ENCODE measurements around the gene BEND3. TPM values are rescaled to one million over a fixed set of nuclear protein-coding genes. Genes with fewer than 3 reads are reported as not detected.
"Not testable (repeated sequence)": the region's sequence is repeated elsewhere in the genome, so short reads cannot be mapped to it uniquely, and the experiment has no call there.

The BEND3 gene
- total RNA-seq, 1 donor from 2014 or later: 4.4 TPM

DNA sequence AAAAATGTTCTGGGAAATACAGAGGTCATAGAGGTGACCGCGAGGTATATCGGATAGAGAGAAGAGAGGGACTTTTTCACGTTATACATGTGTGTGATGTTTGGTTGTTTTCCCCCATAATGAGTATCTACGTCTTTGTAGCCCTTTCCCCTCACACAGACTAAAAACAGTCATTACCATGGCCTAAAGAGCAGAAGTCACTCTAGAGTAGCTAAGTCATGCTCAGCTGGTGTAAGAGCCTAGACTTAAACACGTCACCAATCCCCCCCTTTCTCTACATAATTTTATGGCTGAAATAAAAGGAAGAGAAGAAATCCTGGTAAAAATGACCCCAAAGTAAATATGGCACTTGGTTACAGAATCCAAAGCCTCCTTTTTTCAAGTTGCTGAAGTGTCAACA is 6.0 kb upstream of the BEND3 start:
- no peak overlapping the region for H3K27ac Mint-ChIP-seq (ENCODE audit: unreplicated experiment)
- no peaks in the 10 kb centered on the region for H4K20me1 ChIP-seq (ENCODE audit: insufficient read depth, low read length)

DNA sequence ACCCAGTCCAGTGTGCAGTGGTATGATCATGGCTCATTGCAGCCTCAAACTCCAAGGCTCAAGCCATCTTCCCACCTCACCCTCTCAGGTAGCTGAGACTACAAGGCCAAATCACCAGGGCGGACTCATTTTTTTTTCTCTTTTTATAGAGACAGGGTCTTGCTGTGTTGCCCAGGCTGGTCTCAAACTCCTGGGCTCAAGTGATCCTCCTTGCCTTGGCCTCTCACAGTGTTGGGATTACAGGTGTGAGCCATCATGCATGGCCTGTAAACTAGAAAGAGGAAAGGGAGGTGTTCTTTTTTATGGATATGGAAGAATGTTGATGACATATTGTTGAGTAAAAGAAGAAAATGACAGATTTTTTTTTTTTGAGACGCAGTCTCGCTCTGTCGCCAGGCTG is 5.1 kb upstream of the BEND3 start:
- no peak overlapping the region for H3K4me3 ChIP-seq (ENCODE audit: insufficient read depth, low read depth, low read length)
- no peak for FAIRE-seq
- no peak for DNase-seq (ENCODE audit: low read depth)
- no peaks in the 10 kb centered on the region for H3K79me2 ChIP-seq (ENCODE audit: insufficient read depth, low read length)
- no peak overlapping the region for H3K27ac ChIP-seq (ENCODE audit: low read depth, low read length)
- no peaks in the 10 kb centered on the region for H3K9me3 Mint-ChIP-seq (ENCODE audit: unreplicated experiment)
- no peak overlapping the region for H3K9ac ChIP-seq (ENCODE audit: low read length)
- no peak overlapping the region for H3K4me2 ChIP-seq (ENCODE audit: low read length)
- peaks cover 5% of the 10 kb centered on the region for H3K4me1 ChIP-seq (ENCODE audit: insufficient read depth, low read length)
- no peak overlapping the region for H3K4me3 Mint-ChIP-seq (ENCODE audit: unreplicated experiment)
- no peaks in the 10 kb centered on the region for H3K36me3 ChIP-seq (ENCODE audit: insufficient read depth, low read length)
- H3K9me3 ChIP-seq (ENCODE audit: insufficient read depth, low read depth, low read length): no peaks in the 10 kb centered on the region
- H4K20me1 ChIP-seq (ENCODE audit: insufficient read depth, low read length): no peaks in the 10 kb centered on the region
- H2AFZ ChIP-seq (ENCODE audit: low read depth, low read length): no peak overlapping the region
- peaks cover 3% of the 10 kb centered on the region for H3K27me3 Mint-ChIP-seq (ENCODE audit: low read depth, unreplicated experiment)
- TF ChIP-seq EZH2 (IDR thresholded peaks at IDR 0.05; ENCODE audit: insufficient read depth, low read length): no peak
- TF ChIP-seq, protein P1, sequence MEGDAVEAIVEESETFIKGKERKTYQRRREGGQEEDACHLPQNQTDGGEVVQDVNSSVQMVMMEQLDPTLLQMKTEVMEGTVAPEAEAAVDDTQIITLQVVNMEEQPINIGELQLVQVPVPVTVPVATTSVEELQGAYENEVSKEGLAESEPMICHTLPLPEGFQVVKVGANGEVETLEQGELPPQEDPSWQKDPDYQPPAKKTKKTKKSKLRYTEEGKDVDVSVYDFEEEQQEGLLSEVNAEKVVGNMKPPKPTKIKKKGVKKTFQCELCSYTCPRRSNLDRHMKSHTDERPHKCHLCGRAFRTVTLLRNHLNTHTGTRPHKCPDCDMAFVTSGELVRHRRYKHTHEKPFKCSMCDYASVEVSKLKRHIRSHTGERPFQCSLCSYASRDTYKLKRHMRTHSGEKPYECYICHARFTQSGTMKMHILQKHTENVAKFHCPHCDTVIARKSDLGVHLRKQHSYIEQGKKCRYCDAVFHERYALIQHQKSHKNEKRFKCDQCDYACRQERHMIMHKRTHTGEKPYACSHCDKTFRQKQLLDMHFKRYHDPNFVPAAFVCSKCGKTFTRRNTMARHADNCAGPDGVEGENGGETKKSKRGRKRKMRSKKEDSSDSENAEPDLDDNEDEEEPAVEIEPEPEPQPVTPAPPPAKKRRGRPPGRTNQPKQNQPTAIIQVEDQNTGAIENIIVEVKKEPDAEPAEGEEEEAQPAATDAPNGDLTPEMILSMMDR (IDR thresholded peaks at IDR 0.05; ENCODE audit: insufficient read depth, low read depth, low read length): no peak
- H3K27me3 ChIP-seq (ENCODE audit: insufficient read depth, low read length): peaks cover 10% of the 10 kb centered on the region
- H3K27ac Mint-ChIP-seq (ENCODE audit: unreplicated experiment): no peak overlapping the region
- H3K4me1 Mint-ChIP-seq (ENCODE audit: low read depth, unreplicated experiment): peaks cover 2% of the 10 kb centered on the region
- no peaks in the 10 kb centered on the region for H3K36me3 Mint-ChIP-seq (ENCODE audit: low read depth, unreplicated experiment)

More for the DNA sequence above, 6.0 kb upstream of the BEND3 start:
- Mint-ChIP-seq H3K4me1 (ENCODE audit: low read depth, unreplicated experiment) (peaks cover 2% of the 10 kb centered on the region), H3K9me3 (ENCODE audit: unreplicated experiment) (no peaks in the 10 kb centered on the region), H3K36me3 (ENCODE audit: low read depth, unreplicated experiment) (no peaks in the 10 kb centered on the region), H3K27me3 (ENCODE audit: low read depth, unreplicated experiment) (peaks cover 3% of the 10 kb centered on the region), H3K4me3 (ENCODE audit: unreplicated experiment) (no peak overlapping the region)
- TF ChIP-seq, protein P1 (IDR thresholded peaks at IDR 0.05; ENCODE audit: insufficient read depth, low read depth, low read length): no peak
- TF ChIP-seq EZH2 (IDR thresholded peaks at IDR 0.05; ENCODE audit: insufficient read depth, low read length): no peak
- H3K79me2 ChIP-seq (ENCODE audit: insufficient read depth, low read length): no peaks in the 10 kb centered on the region
- H3K4me1 ChIP-seq (ENCODE audit: insufficient read depth, low read length): peaks cover 4% of the 10 kb centered on the region
- no peak overlapping the region for H3K9ac ChIP-seq (ENCODE audit: low read length)
- no peak overlapping the region for H3K4me3 ChIP-seq (ENCODE audit: insufficient read depth, low read depth, low read length)
- no peak overlapping the region for H2AFZ ChIP-seq (ENCODE audit: low read depth, low read length)
- DNase-seq (ENCODE audit: low read depth): no peak
- no peak overlapping the region for H3K4me2 ChIP-seq (ENCODE audit: low read length)
- H3K27ac ChIP-seq (ENCODE audit: low read depth, low read length): no peak overlapping the region
- FAIRE-seq: no peak
- H3K36me3 ChIP-seq (ENCODE audit: insufficient read depth, low read length): no peaks in the 10 kb centered on the region
- peaks cover 8% of the 10 kb centered on the region for H3K27me3 ChIP-seq (ENCODE audit: insufficient read depth, low read length)
- H3K9me3 ChIP-seq (ENCODE audit: insufficient read depth, low read depth, low read length): no peaks in the 10 kb centered on the region

DNA sequence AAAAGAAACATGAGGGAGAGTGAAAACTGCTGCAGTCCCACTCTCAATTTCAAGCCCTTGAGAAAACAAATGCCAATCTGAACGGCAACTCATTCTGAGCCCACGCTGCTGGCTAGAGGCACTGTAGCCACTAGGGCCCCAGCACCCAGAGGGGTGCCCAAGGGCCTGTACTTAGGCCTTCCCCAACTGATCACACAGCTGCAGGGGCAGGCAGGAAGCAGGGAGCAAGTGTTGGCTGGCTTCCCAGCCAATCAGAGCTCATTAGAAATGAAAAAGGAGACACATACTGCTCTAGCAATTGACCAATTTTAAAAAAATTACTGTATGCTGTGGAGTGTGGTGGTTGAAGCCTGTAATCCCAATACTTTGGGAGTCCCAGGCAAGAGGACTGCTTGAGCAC is 3.7 kb upstream of the BEND3 start:
- Histone ChIP-seq H3K4me2 (ENCODE audit: low read length) (no peak overlapping the region), H3K36me3 (ENCODE audit: insufficient read depth, low read length) (no peaks in the 10 kb centered on the region), H4K20me1 (ENCODE audit: insufficient read depth, low read length) (peaks cover under 1% of the 10 kb centered on the region), H3K27ac (ENCODE audit: low read depth, low read length) (no peak overlapping the region), H2AFZ (ENCODE audit: low read depth, low read length) (no peak overlapping the region), H3K79me2 (ENCODE audit: insufficient read depth, low read length) (no peaks in the 10 kb centered on the region), H3K9ac (ENCODE audit: low read length) (no peak overlapping the region), H3K4me3 (ENCODE audit: insufficient read depth, low read depth, low read length) (no peak overlapping the region), H3K9me3 (ENCODE audit: insufficient read depth, low read depth, low read length) (no peaks in the 10 kb centered on the region), H3K4me1 (ENCODE audit: insufficient read depth, low read length) (peaks cover 6% of the 10 kb centered on the region), H3K27me3 (ENCODE audit: insufficient read depth, low read length) (peaks cover 10% of the 10 kb centered on the region)
- Mint-ChIP-seq H3K27me3 (ENCODE audit: low read depth, unreplicated experiment) (peaks cover 3% of the 10 kb centered on the region), H3K27ac (ENCODE audit: unreplicated experiment) (no peak overlapping the region), H3K36me3 (ENCODE audit: low read depth, unreplicated experiment) (no peaks in the 10 kb centered on the region), H3K4me3 (ENCODE audit: unreplicated experiment) (no peak overlapping the region), H3K9me3 (ENCODE audit: unreplicated experiment) (no peaks in the 10 kb centered on the region), H3K4me1 (ENCODE audit: low read depth, unreplicated experiment) (peaks cover 2% of the 10 kb centered on the region)
- TF ChIP-seq EZH2 (IDR thresholded peaks at IDR 0.05; ENCODE audit: insufficient read depth, low read length): no peak
- TF ChIP-seq, protein P1 (IDR thresholded peaks at IDR 0.05; ENCODE audit: insufficient read depth, low read depth, low read length): no peak
- FAIRE-seq (no peak), DNase-seq (ENCODE audit: low read depth) (no peak)

DNA sequence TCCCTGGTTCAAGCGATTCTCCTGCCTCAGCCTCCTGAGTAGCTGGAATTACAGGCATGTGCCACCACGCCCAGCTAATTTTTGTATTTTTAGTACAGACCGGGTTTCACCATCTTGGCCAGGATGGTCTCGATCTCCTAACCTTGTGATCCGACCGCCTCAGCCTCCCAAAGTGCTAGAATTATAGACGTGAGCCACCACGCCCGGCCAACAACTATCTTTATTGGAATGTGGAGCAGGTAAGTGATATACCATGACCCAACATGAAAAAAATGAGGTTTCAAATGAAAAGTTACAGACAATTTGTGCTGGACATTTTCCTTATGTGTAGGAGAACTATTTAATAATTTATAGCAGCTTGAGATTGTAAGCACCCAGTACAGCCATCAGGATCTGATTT is 3.2 kb upstream of the BEND3 start:
- not testable (repeated sequence) for H3K9me3 Mint-ChIP-seq (ENCODE audit: unreplicated experiment); H3K9me3 ChIP-seq (ENCODE audit: insufficient read depth, low read depth, low read length); H3K27ac ChIP-seq (ENCODE audit: low read depth, low read length); H3K36me3 ChIP-seq (ENCODE audit: insufficient read depth, low read length); H3K79me2 ChIP-seq (ENCODE audit: insufficient read depth, low read length); H3K9ac ChIP-seq (ENCODE audit: low read length); H3K4me3 ChIP-seq (ENCODE audit: insufficient read depth, low read depth, low read length); H3K4me3 Mint-ChIP-seq (ENCODE audit: unreplicated experiment); H3K27ac Mint-ChIP-seq (ENCODE audit: unreplicated experiment); H3K27me3 ChIP-seq (ENCODE audit: insufficient read depth, low read length); H4K20me1 ChIP-seq (ENCODE audit: insufficient read depth, low read length); DNase-seq (ENCODE audit: low read depth); H3K36me3 Mint-ChIP-seq (ENCODE audit: low read depth, unreplicated experiment); H2AFZ ChIP-seq (ENCODE audit: low read depth, low read length); FAIRE-seq; H3K4me2 ChIP-seq (ENCODE audit: low read length); H3K27me3 Mint-ChIP-seq (ENCODE audit: low read depth, unreplicated experiment); H3K4me1 Mint-ChIP-seq (ENCODE audit: low read depth, unreplicated experiment)
- H3K4me1 ChIP-seq (ENCODE audit: insufficient read depth, low read length): peaks cover 10% of the 10 kb centered on the region
